Measurements from ENCODE around the gene EFCC1.

GRCh38 chr3:129034642-129035041, 33.5 kb downstream of the EFCC1 start:
- TF ChIP-seq CTCF (IDR thresholded peaks at IDR 0.05) (no peak), POLR2A (IDR thresholded peaks at IDR 0.05) (no peak)
